ENCODE measurements around the gene MRPL55.

- TF ChIP-seq CTCF (conservative IDR thresholded peaks at IDR 0.05 in 1 of 2, IDR thresholded peaks at IDR 0.05 in 1 of 2; ENCODE audit: extremely low read depth in 1 of 2, insufficient read depth in 1 of 2, low read depth in 1 of 2, low read length in 2 of 2) (no peak), EZH2 (IDR thresholded peaks at IDR 0.05; ENCODE audit: borderline replicate concordance, low read length) (no peak)
These were observed 31.0 kb upstream of the MRPL55 start, which contains the start of gene GUK1 for GRCh38 chr1:228139931-228140723.
